GM18909 (cell line): ENCODE results near the gene NEK6.

ENCODE experiments used
- ATAC-seq: cut with Tn5 transposase; IDR thresholded peaks from one replicate; pipeline ENCODE4 v1.9.1; 2021; ENCODE audit warnings: mild to moderate bottlenecking; ENCODE audit not compliant: unreplicated experiment, poor library complexity

NEK6 gene

GRCh38 chr9:124349267-124349666, 91.5 kb downstream of the NEK6 start:
- ATAC-seq: no peak

GRCh38 chr9:124349675-124350493, 92.1 kb downstream of the NEK6 start:
- no peak for ATAC-seq

GRCh38 chr9:124350494-124351263, 92.9 kb downstream of the NEK6 start:
- no peak for ATAC-seq

- no peak for ATAC-seq
These were observed 94.1 kb downstream of the NEK6 start for GRCh38 chr9:124351672-124352468.

- no peak for ATAC-seq
These were observed 94.9 kb downstream of the NEK6 start for GRCh38 chr9:124352616-124353015.

GRCh38 chr9:124353166-124353768, 95.5 kb downstream of the NEK6 start:
- no peak for ATAC-seq

GRCh38 chr9:124353811-124354274, 96.1 kb downstream of the NEK6 start:
- ATAC-seq: no peak

GRCh38 chr9:124354346-124355038, 96.7 kb downstream of the NEK6 start:
- no peak for ATAC-seq

GRCh38 chr9:124355039-124355940, 97.5 kb downstream of the NEK6 start:
- no peak for ATAC-seq

- ATAC-seq: no peak
These were observed 98.4 kb downstream of the NEK6 start for GRCh38 chr9:124355941-124356744.

- ATAC-seq: no peak
These were observed 99.1 kb downstream of the NEK6 start for GRCh38 chr9:124356745-124357390.

- no peak for ATAC-seq
These were observed 100.1 kb downstream of the NEK6 start for GRCh38 chr9:124357721-124358361.

- ATAC-seq: no peak
These were observed 100.9 kb downstream of the NEK6 start for GRCh38 chr9:124358631-124359030.

GRCh38 chr9:124359426-124359825, 101.7 kb downstream of the NEK6 start:
- ATAC-seq: no peak

GRCh38 chr9:124359855-124360678, 102.3 kb downstream of the NEK6 start:
- ATAC-seq: no peak

GRCh38 chr9:124361128-124361527, 103.4 kb downstream of the NEK6 start:
- ATAC-seq: no peak
